Measurements from ENCODE around the gene CD74.
A peak's percentile ranks its signal among the peaks of the same experiment; 100 is the strongest.

The CD74 gene

DNA sequence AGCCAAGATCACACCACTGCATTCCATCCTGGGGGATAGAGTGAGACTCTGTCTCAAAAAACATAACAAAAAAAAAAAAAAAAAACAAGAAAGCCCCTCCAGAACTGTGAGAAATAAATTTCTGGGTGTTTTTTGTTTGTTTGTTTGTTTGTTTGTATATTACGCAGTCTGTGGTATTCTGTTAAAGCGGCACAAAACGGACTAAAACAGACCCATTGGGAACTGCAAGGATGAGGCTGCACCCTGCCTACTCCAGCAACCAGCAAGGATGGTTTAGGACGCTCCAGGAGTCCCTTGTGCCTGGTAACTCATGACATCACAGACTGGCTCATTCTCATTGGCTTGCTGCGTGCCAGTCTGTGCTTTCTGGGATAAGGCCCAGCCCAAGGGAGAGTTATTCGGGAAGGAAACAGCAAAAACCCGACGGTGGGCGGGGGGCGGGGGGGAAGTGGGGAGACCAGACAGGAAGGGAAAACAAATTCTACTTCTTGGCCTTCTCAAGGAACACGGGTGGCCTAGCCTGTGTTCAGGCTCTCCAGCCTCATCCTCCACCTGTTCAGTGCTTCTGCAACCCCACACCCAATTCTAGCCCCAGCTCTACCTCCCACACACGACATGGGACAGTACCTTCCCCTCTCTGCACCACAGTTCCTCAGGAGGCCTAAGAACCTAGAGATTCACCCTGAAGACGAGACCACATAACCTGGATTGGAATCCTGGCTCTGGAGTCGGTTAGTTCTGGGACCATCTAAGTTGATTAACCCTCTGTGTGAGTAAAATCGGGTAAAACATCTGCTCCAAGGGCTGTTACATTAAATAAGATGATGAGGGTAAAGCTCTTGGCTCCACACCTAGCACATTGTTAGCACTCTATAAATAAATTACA lies 2.8 kb downstream of the CD74 start:
- DNase-seq = peak; percentile 87

DNA sequence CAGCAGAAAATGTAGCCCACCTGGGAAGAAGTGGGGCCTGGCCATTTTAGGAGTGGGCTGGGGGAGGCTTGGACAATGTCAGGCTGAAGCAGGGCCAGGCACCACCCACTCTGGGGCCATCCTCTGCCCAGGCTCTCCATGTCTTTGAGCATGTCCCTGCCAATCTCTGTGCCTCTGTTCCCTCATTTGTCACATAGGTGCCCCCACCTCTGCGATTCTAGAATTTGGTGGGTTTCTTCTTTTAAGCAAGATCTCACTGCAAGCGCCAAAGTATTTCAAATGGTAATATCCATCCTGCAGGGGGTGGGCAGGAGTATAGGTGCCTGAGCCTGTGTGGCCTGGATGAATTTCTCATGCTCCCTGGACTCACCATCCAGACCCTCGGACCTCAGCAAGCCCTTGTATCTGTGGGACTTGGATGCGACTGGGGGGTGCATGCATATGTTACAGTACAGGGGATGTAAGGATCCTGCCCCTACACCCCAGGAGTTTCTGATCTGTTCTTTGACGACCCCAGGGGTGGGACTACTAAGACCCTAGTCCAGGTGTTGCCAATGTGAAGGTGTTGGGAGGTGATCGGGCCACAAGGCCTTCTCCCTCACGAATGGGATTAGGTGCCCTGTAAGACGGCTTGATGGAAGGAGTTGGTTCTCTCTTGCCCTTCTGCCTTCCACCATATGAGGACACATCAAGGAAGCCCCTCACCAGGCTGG lies 4.3 kb downstream of the CD74 start:
- no peak for DNase-seq

DNA sequence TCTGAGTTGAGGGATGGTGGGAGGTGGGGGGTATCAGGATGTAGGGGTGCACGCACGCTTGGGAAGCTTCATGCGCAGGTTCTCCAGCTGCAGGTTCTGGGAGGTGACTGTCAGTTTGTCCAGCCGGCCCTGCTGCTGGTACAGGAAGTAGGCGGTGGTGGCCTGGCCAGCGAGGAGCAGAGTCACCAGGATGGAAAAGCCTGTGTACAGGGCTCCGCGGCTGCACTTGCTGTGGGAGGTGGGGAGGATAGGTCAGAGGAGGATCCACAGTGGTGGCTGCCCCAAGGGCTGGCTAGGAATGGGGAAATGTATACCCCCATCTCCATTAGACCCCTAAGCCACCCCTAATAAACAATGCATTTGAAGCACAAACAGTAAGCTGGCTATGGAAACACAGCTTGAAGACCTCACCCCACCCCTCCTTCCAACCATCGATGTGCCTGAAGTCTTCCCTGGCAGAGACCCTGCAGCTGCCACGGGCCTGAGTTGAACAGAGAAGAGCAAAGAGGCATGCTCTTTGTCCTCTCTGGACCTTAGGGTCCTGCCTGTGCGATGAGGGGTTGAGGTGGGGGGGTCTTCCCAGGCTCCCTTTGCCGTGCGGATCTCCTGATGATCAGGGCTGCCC lies 5.5 kb downstream of the CD74 start:
- DNase-seq = no peak

DNA sequence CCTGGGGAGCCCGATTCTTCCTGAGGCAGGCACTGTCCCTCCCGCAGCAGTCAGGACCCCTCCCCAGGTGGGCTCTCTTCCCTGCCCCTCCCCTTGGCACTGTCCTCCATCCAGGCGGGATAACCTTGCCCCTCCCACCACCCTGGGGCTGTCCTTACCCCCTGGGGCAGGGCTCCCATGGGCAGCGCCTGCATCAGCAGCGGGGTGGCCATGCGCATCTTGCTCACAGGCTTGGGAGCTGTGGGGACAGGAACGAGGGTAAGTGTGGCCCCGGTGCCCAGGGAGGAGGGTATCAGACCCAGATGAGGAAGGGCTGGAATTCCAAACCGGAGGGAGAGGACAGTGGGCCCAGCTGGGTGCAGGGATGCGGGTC lies 6.0 kb downstream of the CD74 start:
- no peak for DNase-seq

DNA sequence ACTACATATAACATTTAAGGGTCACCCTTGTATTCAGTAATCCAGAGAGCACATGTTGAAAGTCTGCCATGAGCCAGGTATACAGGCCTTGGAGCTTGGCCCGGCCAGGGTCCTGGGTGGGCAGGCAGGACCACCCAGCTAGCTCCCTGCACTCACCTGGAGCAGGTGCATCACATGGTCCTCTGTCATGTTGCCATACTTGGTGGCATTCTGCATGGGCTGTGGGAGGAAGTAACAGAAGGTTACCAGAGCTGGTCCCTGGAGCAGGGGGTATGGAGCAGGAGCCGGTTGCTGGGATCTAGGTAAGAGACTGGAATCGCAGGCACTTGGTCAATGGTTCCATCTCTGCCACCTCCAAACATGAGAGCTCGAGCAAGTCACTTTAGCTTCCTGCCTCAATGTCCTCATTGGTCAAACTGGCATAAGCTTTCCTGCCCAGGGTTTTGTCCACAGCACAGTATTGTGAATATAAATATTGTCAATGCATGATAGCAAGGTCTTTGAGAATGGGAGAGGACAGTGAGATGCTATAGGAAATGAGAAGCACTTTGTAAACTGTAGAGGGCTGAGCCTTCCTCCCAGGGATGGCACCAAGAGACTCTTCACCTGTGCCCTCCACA lies 6.5 kb downstream of the CD74 start:
- no peak for DNase-seq

DNA sequence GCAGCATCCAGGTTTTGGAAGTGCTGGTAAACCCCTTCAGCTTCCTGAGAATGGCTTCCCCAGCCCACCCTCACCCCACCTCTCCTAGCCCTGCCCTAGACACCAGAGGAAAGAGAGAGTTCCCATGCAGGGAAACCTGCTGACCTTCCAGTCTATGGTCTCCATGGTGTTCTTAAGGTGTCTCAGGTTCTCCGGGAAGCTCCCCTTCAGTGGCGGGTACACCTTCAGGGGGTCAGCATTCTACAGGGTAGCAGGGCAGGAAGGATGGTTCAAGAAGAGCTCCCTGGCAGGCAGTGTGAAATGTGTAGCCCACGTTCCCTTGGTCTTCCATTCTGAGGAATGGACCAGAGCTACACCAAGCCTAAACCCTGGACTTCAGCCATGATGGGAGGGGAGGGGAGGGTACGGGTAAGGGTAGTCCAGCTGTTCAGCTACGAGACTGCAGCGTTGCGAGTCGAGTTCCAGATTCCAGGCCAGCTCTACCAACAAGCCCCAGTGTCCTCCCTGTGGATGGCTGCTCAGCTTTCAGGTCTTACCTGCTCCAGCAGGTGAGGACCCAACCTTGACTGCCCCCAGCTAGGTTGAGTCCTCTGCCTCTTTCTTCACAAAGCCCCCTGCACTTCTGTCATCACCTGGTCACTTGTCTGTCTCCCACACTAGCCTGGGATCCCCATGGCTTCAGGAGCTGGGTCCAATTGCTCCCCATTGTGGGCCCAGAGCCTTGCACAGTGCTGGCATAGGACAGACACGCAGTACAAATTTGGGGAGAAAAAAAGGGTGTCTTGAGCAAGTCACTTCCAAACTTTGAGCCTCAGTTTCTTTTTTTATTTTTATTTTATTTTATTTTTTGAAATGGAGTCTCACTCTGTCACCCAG lies 7.5 kb downstream of the CD74 start:
- DNase-seq = no peak

DNA sequence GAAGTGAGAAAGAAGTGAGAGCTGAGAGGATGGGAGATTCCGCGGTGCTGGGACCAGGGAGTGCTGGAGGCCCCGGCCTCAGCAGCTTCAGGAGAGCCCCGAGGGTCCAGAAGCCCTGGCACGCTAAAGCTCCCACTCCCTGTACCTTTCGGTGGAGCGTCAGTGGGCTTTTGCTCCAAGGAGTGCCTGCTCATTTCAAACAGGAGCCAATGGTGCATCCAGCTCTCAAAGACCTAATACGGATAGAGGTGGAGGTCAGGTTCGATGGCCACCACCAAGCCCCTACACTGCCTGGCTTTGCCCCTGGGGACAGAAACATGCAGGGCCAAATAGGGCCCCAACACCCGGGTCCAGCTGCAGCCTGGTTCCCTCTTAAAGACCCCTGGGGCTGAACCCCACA lies 8.2 kb downstream of the CD74 start:
- DNase-seq = no peak

DNA sequence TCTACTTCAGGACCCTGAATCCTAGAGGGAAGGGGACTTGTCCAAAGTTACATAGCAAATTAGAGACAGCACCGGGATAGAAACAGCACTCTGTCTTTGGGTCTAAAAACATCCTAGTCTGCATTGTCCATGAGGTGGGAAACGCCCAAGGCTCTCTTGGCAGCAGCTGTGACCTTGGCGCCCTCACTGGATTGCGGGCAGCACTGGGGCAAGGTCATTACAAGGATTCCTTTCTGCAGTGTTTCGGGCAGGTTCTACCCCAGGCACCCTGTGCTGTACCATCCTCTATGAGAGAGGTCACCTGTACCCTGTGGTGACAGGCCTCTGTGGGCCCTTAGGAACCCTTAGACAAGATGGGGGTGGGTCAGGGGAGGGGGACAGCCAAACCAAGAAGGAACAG lies 8.6 kb downstream of the CD74 start:
- DNase-seq = no peak

DNA sequence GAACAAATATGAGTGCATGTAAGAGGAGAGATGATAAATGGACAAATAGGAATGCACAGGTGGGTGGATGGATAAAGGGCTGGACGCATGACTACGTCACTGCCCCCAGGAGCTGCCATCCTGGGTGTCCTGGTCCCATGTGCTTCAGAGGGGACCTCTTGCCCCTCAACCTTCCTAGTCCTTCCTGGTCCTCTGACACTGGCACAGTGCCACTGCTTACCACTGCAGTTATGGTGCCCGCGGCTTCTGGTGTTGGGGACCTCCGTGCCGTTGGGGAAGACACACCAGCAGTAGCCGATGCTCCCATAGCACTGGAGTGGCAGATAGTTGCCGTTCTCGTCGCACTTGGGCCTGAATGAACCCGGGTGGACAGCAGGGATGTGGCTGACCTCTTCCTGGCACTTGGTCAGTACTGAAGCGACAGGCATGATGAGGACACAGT lies 9.8 kb downstream of the CD74 start:
- no peak for DNase-seq

DNA sequence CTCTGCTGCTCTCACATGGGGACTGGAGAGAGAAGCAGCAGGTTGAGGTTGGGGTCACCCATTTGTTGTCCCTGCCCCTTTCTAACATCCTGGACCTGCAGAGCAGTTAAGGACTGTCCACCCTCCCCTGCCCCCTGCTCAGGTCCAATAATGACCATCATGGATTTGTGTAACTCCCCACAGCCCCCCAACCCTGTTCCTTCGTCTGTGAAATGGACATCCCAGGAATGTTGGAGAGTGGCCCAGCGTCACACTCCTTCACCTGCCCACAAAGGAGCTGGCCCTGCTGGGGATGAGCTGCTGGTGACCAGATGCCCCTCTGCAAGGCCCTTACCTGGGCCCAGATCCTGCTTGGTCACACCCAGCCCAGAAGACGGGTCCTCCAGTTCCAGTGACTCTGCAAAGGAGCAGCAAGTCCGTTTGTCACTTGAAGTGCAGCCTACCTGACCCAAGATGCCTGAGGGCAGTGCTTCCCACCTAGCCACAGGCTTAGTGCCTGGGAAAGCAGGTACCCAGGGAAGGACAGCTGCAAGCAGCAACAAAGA lies 10.4 kb downstream of the CD74 start:
- no peak for DNase-seq

DNA sequence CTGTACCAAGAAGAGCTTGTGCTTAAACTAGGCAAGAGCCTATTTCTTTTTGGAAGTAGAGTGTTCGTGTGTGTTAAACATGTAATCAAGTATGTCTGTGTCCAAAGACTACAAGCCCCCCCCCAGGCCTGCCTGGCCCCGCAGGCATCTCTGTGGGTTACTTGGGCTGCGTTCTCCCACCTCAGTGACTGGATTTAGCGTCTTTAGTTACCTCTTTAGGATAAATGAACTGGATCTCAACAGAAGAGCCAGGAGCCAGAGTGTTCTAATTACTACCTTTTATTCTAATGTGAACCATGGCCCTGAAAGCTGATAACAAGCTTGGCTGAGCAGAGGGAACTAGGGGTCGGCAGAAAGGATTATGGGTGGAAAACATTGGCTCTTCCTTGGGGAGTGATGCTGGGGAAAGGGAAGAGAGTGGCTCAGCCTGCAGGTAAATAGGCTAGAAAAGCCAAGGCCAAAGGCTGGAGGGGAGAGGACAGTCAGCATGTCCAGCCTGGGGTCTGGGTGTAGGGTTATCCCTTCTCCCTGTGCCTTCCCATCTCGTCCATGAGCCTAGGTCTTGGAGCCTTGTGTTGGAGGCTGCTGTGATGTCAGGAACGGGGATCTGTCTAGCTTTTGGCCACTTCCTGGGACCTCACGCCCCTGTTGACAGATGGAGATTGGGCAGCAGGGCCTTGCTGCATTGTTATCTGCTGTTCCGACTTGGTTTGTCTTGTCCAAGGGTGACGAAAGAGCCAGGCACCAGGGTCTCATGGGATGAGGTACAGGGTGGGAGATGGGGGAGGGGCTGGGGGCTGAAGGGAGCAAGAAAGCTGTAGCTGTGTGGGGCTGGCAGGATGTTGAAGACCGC lies 11.1 kb downstream of the CD74 start:
- no peak for DNase-seq

DNA sequence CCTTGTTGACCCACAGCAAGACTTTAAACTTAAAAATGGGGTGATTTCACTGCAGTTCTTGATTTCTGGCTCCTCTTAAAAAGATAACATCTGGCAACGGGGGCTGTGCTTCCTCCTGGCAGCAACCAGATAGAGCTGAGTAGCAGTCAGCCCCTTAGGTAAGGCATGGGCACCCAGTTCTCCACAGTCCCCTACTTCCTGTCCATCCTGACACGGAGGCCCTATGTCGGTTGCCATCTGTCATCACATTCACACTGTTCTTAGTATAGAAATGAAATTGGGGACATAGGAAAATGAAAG lies 11.7 kb downstream of the CD74 start:
- no peak for DNase-seq

DNA sequence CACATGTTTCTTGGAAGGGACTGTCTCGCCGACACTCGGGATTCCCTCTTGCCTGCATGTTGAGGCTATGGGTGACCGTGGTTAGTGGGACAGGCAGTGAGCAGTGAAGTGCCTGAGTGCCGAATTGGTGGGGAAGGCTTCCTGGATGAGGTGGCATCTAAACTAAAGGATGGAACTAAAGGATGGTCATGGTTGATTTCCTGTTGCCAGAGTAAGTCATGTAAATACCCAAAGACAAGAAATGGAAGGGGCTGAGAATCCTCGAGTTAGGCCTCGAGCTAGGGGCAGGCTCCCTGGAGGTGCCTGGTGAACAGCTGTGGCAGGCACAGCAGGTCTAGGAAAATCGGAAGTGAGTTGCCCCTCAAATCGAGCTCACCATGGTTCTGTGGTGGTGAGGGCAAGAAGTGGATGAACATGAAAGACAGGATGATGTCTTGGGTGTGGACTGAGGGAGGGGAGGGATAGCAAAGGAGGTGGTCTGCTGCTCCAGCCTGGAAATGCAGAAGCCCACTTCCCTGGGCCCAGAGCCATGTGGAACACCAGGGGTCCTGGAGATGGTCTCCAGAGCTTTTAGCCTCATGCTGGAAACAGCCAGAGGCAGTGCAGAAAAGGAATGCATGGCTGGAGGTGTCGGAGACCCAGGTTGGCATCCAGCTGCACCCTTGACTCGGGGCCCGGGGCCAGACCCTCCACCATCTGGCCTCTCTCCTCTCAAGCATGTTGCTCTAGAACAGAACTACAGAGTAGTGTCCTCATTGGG lies 12.2 kb downstream of the CD74 start:
- DNase-seq = no peak

DNA sequence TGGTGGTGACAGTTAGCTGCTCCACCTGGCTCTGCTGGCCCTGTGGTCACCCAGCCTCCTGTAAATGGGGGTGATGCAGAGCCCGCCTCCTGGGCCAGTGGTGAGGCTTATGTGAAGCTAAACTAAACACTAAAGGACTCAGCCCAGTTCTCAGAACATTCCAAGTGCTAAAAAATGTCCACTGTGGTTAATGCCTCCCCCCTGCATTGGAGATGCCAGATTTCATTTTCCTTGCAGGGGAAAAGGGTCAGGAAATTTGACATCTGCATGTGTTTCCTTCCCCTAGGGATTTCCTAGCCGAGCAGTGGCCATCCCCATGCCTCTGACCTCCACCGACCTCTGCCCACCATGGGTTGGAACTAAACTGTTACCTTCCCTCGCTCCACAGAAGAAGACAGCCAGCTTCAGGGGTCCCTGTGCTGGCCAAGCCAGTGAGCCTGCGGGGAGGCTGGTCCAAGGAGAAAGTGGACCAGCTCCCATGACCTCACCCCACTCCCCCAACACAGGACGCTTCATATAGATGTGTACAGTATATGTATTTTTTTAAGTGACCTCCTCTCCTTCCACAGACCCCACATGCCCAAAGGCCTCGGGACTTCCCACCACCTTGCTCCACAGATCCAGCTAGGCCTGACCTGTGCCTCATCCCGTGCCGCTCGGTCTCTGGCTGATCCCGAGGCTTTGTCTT lies 13.0 kb downstream of the CD74 start:
- DNase-seq = no peak

DNA sequence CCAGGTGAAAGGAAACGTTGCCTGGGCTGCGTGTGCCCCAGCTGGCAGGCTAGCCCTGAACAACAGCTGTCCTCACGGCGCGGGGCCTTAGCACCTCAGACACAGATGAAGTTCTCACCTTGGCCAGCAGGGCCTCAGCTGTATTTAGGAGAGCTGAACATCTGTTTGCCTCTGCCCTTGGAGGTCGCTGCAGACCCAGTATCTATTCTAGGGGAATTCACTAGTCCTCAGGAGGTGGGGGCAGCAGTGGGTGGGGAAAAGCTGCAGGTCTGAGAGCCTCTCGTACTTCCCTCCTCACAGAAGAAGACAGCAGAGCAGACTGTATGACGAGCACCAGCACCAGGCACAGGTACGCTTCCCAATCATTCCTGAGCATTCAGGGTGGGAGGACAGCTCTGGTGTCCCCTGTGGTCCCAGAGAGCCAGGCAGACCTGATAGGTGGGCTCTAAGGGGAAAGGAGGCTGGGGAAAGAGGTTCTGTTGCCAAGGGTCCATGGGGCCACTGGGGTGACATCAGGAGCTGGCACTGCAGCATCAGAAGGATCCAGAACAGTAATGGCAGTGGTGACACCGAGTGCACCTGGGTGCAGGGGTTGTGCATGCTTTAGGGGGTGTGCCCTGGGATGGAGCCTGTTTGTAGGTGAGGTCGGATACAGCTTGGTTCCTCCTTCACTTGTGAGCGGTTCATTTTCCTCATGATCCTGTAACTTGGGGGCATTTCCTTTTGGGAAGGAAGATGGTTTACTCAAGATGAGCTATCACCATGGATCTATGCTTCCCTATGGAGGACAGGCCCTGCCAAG lies 13.8 kb downstream of the CD74 start:
- no peak for DNase-seq

DNA sequence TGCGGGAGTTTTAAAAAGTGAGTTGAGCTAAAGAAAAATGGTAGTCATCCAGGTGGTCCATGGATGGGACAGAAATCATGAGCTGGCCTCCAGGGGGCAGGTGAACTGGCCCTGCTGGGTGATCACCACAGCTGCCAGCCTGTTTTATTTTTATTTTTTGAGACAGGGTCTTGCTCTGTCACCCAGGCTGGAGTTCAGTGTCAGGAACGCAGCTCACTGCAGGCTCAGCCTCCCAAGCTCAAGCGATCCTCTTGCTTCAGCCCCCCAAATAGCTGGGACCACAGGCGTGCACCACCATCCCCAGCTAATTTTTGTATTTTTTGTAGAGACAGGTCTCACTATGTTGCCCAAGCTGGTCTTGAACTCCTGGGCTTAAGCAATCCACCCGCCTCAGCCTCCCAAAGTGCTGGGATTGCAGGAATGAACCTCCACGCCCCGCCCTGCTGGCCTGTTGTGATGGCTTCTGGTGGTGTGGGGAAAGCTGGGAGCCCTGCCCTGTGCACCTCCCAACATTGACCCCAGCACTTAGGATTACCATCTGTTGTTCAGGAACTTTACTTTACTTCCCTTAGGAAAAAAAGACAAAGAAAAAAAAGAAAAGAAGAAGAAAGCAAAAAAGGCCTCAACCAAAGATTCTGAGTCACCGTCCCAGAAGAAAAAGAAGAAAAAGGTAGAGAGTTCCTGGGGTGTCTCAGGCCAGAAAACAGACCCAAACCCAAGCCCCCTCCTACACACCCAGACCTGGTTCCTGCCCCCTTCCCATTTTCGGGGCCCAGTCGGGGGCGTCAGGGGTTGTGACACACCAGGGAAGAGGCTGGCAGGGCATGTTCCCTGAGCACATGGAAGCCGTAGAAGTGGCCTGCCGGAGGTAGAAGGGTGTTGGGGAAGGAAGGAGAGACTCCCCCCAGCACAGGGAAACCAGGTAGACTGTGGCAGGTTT lies 14.7 kb downstream of the CD74 start:
- no peak for DNase-seq

DNA sequence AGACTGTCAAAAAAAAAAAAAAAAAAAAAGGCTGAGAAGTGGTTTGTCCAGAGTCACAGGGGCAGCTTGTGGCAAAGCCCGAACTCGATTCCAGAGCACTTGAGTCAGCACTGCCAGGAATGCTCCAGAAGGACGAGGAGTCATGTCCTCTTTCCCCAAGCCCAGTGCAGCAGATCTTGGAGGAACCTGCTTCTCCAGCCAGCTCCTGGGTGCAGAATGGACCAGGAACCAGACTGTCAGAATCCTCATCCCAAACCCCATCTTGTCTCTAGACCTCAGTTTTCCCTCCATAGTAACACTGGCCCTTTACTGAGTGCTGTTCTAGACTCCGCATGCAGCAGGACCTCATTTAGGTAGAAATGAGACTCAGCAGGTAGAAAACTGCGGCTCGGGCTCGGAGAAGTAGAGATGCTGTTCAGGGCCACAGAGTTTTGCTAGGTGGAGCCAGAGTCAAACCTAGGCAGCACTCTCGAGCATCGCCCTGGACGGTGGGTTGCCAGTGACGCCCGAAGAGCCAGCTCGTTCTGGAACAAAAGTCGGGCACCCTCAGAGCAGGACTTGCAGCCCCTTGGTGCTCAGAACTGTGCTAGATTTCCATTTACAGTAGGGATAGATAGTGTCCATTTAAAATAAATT lies 15.4 kb downstream of the CD74 start:
- peak; percentile 67 for DNase-seq

All from HCEC 1CT (cell line).